Muscle of leg (tissue), 11 donors: ENCODE results near the gene C9orf50. TPM values are rescaled to one million over a fixed set of nuclear protein-coding genes. Genes with fewer than 3 reads are reported as not detected.
A peak's percentile ranks its signal among the peaks of the same experiment; 100 is the strongest.

Source experiments
- DNase-seq: peaks from one replicate; pipeline ENCODE4 v3.0.0; 2013
- H3K27ac ChIP-seq: one replicate; pipeline ENCODE4 v1.5.1; 2013; ENCODE audit warnings: mild to moderate bottlenecking, low read length, control low read depth
- H3K27me3 ChIP-seq: one replicate; pipeline ENCODE4 v1.6.1; 2013; ENCODE audit warnings: low read length; ENCODE audit not compliant: control insufficient read depth, insufficient read depth
- H3K36me3 ChIP-seq: one replicate; pipeline ENCODE4 v1.6.1; 2013; ENCODE audit warnings: low read length; ENCODE audit not compliant: control insufficient read depth, insufficient read depth
- H3K4me1 ChIP-seq: one replicate; pipeline ENCODE4 v1.6.1; 2013; ENCODE audit warnings: low read length; ENCODE audit not compliant: control insufficient read depth, insufficient read depth
- H3K4me3 ChIP-seq: one replicate; pipeline ENCODE4 v1.5.1; 2013; ENCODE audit warnings: low read length, control low read depth
- H3K9me3 ChIP-seq: replicated peaks from 2 replicates; pipeline ENCODE4 v1.6.1; 2013; ENCODE audit warnings: low read depth, low read length; ENCODE audit not compliant: control insufficient read depth
- WGBS: methylation state at CpG from one replicate; pipeline ENCODE4 v1.1.5; 2013; ENCODE audit warnings: missing lambda C conversion rate; ENCODE audit not compliant: insufficient coverage; 5-methylcytosine and 5-hydroxymethylcytosine counted together
- polyA plus RNA-seq, 8 donors: library from polyadenylated mRNA; unstranded; fragments of 120-200 nt; gene quantifications; one replicate each; pipeline versions ENCODE4 v1.2.1 to v1.2.3, GENCODE V29; 2013; ENCODE audit warnings: inconsistent platforms in 1 of 8, low replicate concordance in 1 of 8; ENCODE audit not compliant: insufficient read length in 8 of 8, insufficient read depth in 1 of 8
- total RNA-seq: library from RNA; stranded (reverse); fragments of 120-200 nt; gene quantifications from one replicate; pipeline ENCODE4 v1.2.4, GENCODE V29; 2013

Gene C9orf50
- total and polyA plus RNA-seq, 9 donors = 0.15 to 0.26 (median 0.19) TPM; not detected in 5

DNA sequence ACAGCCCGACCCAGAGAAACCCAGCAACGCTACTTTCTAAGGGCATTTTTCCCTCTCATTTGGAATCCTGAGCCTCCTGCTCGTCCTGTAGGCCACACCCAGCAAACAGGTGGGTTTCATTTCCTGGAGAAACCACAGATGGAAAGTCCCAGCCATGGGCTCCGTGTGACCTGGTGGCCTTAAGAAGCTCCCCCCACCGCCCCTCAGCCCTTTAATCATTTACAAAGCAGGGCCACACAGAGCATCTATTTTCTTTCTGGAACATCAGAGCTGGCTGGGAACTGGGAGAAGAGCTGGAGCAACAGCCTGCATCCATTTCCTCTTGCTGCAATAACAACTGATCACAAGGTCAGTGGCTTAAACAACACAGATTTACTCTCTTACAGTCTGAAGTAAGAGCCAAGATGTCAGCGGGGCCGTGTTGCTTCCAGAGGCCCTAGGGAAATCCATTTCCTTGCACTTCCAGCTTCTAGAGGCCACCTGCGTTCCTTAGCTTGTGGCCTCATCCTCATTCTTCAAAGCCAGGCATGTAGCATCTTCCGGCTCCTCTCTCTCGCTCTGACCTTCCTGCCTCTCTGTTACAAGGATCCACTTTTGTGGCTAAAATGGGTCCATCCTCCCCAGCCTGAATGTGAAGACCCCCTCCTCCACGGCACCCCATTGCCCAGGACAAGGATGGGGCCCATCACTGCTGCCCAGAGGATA, 40.5 kb downstream of the C9orf50 start:
- H3K27ac ChIP-seq = no peak overlapping the region
- H3K4me1 ChIP-seq = peaks cover 12% of the 10 kb centered on the region
- H3K27me3 ChIP-seq = no peaks in the 10 kb centered on the region
- WGBS = 60% methylated on average over 10 of the region's 11 CpGs
- no peak overlapping the region for H3K4me3 ChIP-seq
- peaks cover 3% of the 10 kb centered on the region for H3K9me3 ChIP-seq
- DNase-seq = no peak
- no peaks in the 10 kb centered on the region for H3K36me3 ChIP-seq

DNA sequence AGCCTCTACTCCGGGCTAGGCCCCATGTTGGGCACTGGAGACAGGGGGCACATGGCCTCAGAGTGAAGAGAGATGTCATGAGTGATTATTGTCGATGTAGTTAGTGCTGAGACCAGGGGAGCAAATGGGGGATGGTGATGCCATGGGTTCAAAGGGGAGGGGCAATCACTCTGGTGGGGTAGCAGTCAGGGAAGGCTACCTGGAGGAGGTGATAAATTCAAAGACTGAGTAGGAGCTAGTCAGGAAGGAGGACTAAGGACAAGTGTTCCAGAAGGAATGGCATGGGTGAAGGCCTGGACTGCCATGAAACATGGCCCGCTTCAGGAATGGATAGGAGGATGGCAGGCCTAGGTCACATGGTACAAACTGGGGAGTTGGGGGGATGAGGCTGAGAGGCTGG, 41.6 kb downstream of the C9orf50 start:
- 91% methylated on average over 2 of the region's 3 CpGs for WGBS
- DNase-seq = no peak
- H3K9me3 ChIP-seq = peaks cover 3% of the 10 kb centered on the region

DNA sequence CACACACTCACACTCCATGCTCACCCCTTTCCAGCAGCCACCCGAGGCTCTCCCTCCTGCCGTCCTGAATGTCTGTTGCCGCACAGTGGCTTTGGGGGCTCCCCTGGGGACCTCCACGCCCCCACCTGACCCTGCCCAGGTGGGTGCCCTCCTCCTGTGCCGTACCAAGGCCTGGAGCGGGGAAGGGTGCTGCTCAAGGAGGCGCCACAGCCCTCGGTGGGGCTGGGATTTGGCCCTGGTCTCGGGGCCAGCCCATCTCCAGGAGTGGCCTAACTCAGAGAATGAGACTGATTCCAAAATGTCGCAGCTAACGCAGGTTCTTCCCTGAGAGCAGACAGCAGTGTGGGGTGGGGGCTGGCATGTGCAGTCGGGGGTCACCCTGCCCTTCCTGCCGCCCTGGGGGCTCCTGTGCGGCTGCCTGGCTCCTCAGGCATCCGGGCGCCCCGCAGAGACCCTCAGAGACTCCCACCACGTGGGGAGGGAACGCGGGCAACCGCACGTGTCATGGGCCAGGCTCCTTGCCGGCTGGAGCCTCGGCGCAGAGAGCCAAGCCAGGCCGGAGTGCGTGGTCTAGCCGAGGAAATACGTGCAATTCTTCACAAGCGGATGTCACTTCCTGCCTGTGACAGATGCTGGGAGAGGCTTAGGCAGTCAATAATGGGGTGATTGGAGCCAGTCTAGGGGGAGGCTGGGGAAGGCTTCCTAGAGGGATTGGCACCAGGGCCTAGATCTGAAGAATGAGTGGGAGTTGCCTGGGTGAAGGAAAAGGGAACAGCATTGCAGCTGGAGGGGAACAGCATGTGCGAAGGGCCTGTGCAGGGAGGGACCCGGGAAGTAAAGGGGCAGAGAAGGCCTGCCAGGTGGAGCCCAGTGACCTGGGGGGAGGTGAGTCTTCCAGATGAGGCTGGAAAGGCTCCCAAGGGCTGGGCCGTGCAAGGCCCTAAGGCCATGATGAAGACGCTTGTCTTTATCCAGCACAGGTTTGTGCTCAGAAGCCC, 44.1 kb downstream of the C9orf50 start:
- no peaks in the 10 kb centered on the region for H3K36me3 ChIP-seq
- no peak overlapping the region for H3K4me3 ChIP-seq
- H3K4me1 ChIP-seq = peaks cover 8% of the 10 kb centered on the region
- peak overlapping the region; percentile 67 for H3K27ac ChIP-seq
- 45% methylated on average over 34 of the region's 34 CpGs for WGBS
- no peaks in the 10 kb centered on the region for H3K27me3 ChIP-seq
- peak; percentile 70 for DNase-seq
- H3K9me3 ChIP-seq = peaks cover 5% of the 10 kb centered on the region

More for the DNA sequence above, 41.6 kb downstream of the C9orf50 start:
- Histone ChIP-seq H3K4me3 (no peak overlapping the region), H3K36me3 (no peaks in the 10 kb centered on the region), H3K27me3 (no peaks in the 10 kb centered on the region), H3K27ac (no peak overlapping the region), H3K4me1 (peaks cover 10% of the 10 kb centered on the region)

DNA sequence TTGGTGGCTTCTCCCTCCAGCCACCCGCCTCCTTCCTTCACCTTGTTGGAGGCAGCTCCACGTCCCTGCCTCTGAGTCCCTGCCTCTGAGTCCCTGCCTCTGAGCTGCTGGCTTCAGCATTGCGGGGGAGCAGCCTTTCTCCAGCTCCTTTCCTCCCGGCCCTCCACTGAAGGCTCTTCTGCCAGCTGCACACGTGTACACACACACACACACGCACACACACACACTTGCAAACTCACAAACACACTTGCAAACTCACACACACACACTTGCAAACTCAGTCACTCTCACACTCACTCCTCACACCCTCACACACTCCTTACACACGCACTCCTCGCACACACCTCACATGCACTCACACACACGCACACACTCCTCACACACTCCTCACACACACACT, 45.1 kb downstream of the C9orf50 start:
- DNase-seq = peak; percentile 47

DNA sequence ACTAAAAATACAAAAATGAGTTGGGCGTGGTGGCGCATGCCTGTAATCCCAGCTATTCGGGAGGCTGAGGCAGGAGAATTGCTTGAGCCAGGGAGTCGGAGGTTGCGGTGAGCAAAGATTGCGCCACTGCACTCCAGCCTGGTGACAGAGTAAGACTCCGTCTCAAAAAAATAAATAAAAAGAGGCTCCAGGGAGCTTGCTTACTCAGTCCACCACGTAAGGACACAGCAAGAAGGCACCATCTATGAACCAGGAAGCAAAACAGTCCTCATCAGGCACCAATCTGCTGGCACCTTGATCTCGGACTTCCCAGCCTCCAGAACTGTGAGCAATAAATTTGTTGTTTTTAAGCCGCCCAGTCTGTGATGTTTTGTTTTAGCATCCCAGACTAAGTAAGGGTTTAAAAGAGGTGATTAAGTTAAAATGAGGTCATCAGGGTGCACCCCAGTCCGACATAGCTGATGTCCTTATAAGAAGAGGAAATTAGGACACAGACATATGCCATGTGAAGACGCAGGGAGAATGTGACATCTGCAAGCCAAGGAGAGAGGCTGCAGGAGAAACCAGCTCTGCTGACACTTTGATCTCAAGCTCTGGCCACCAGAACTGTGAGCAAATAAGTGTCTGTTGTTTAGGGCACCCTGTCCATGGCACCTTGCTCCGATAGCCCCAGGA, 45.9 kb downstream of the C9orf50 start:
- Histone ChIP-seq H3K27me3 (no peaks in the 10 kb centered on the region), H3K9me3 (peaks cover 2% of the 10 kb centered on the region), H3K27ac (no peak overlapping the region), H3K4me1 (peaks cover 21% of the 10 kb centered on the region), H3K36me3 (no peaks in the 10 kb centered on the region), H3K4me3 (no peak overlapping the region)
- no peak for DNase-seq
- WGBS = 82% methylated on average over 11 of the region's 13 CpGs

More for the DNA sequence above, 45.1 kb downstream of the C9orf50 start:
- no peaks in the 10 kb centered on the region for H3K36me3 ChIP-seq
- H3K27me3 ChIP-seq = no peaks in the 10 kb centered on the region
- 39% methylated on average over 9 of the region's 9 CpGs for WGBS
- peaks cover 14% of the 10 kb centered on the region for H3K4me1 ChIP-seq
- no peak overlapping the region for H3K27ac ChIP-seq
- H3K4me3 ChIP-seq = no peak overlapping the region
- peaks cover 5% of the 10 kb centered on the region for H3K9me3 ChIP-seq

DNA sequence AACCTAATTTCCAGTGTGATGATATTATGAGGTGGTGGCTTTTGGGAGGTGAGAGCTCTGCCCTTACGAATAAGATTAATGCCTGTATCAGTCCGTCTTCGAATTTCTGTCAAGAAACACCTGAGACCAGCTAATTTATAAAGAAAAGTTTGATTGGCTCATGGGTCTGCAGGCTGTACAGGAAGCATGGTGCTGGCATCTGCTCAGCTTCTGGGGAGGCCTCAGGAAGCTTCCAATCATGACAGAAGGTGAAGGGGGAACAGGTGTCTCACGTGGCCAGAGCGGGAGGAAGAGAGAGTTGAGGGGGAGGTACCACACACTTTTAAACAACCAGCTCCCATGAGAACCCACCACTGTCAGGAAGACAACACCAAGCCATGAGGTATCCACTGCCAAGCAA, 46.9 kb downstream of the C9orf50 start:
- H3K4me1 ChIP-seq = peaks cover 31% of the 10 kb centered on the region
- no peak overlapping the region for H3K27ac ChIP-seq
- no peaks in the 10 kb centered on the region for H3K36me3 ChIP-seq
- no peaks in the 10 kb centered on the region for H3K27me3 ChIP-seq
- H3K4me3 ChIP-seq = no peak overlapping the region
- peaks cover 2% of the 10 kb centered on the region for H3K9me3 ChIP-seq
- WGBS = no CpG with 5 or more reads among the region's 5 CpGs
- no peak for DNase-seq

DNA sequence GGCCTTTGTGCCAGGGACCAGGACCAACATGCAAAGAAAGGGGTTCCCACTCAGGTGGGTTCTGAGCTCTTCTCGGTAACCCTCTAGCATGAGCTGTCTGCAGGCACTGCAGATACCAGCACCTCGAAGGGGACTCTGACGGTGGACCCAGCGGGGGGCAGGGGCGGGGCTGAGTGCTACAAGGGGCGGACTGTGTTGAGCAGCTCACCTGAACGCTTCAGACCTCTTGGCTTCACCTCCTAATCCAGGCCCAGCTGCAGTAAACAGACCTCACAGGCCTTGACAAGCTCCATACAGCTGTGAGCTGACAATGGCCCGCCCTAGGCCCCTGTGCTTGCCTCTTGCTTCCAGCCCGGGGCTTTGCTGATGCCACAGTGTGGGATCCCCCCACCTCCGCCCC, 48.4 kb downstream of the C9orf50 start:
- DNase-seq = no peak
- Histone ChIP-seq H3K27me3 (peaks cover 6% of the 10 kb centered on the region), H3K4me3 (no peak overlapping the region), H3K9me3 (peaks cover 2% of the 10 kb centered on the region), H3K27ac (no peak overlapping the region), H3K36me3 (no peaks in the 10 kb centered on the region), H3K4me1 (peaks cover 41% of the 10 kb centered on the region)
- WGBS = 71% methylated on average over 9 of the region's 10 CpGs

DNA sequence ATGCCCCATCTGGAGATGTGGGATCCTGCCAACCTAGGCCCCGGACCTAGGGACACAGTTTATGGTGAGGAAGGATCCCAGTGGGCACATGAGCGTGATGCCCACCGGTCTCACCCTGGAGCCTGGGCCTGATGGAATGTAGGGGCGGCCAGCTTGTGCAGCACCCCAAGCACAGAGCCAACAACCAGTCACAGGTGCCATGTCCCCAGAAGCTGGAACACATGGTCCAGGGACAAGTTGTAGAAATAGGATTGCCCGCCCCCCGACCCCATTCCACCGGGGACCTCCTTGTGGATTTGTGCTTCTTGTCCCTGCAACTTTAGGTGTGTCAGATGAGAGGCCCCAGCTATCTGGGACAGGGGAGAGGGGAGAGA, 48.9 kb downstream of the C9orf50 start:
- Histone ChIP-seq H3K36me3 (no peaks in the 10 kb centered on the region), H3K27me3 (peaks cover 6% of the 10 kb centered on the region), H3K4me1 (peaks cover 42% of the 10 kb centered on the region), H3K9me3 (peaks cover 2% of the 10 kb centered on the region), H3K27ac (no peak overlapping the region), H3K4me3 (no peak overlapping the region)
- no peak for DNase-seq
- WGBS = 87% methylated on average over 5 of the region's 7 CpGs

DNA sequence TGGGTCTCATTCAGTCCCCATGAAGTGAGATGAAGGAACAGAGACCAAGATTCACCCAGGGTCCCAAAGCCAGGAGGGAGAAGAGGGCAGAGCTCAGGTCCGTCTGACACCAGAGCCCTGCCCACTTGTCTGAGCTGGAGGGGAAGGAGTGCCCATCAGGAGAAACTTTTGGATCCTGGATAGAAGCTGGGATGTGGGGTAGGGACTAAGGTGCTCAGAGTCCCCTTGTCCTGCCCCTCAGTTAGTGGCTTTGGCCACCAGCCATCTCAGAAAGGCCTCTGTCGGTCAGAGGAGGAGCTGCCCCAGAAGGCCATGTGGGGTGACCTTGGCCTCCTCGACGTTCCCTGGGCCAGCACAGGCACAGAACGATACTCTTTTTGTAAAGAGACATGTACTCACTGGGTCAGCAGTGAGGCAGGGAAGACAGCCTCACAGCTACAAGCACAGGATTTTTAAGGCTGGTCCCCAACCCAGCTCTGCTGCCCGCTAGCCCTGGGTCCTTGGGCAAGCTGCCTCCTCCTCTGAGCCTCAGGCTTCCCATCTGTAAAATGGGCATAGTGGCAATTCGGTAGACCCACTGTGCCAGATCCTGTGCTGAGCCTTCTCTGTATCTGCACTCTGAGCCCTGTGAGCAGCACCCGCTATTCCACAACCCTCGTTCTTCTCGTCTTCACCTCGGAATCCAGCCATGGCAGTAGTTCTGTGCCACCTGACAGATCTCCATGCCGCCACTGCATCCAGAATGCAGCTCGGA, 49.4 kb downstream of the C9orf50 start:
- H3K27ac ChIP-seq = peak overlapping the region; percentile 35
- peaks cover 6% of the 10 kb centered on the region for H3K27me3 ChIP-seq
- no peak for DNase-seq
- H3K4me3 ChIP-seq = no peak overlapping the region
- WGBS = 74% methylated on average over 13 of the region's 13 CpGs
- peaks cover 2% of the 10 kb centered on the region for H3K9me3 ChIP-seq
- H3K36me3 ChIP-seq = no peaks in the 10 kb centered on the region
- peaks cover 36% of the 10 kb centered on the region for H3K4me1 ChIP-seq
